OCI-LY7 (cell line): Measurements from ENCODE around the gene RNF222.

Experiments used
- CTCF ChIP-seq: fragments of 200-600 bp; sonication (generic); conservative IDR thresholded peaks from 2 replicates; pipeline ENCODE4 v1.5.1; 2014; ENCODE audit warnings: mild to moderate bottlenecking, antibody characterized with exemption, low read length, moderate library complexity, mixed read lengths
- EZH2phosphoT487 ChIP-seq: fragments of 200-600 bp; sonication (generic); IDR thresholded peaks from 2 replicates; pipeline ENCODE4 v1.6.1; 2018; ENCODE audit warnings: low read depth, borderline replicate concordance, mild to moderate bottlenecking, mixed run types, antibody characterized with exemption, low read length, moderate library complexity, mixed read lengths

GRCh38 chr17:8354236-8354635 is 43.4 kb downstream of the RNF222 start:
- TF ChIP-seq CTCF (no peak), EZH2phosphoT487 (no peak)
